DND-41 (cell line): ENCODE measurements around the gene DLGAP4.

Source experiments
- ATAC-seq: fragments of 200-7000 bp; cut with Tn5 transposase; 3 replicates; pipeline ENCODE4 v1.9.1; 2021; ENCODE audit warnings: low read depth; ENCODE audit not compliant: insufficient read depth
- DNase-seq: peaks from one replicate; pipeline ENCODE4 v3.0.0-alpha.2; 2020
- H2AFZ ChIP-seq: 2 replicates; pipeline ENCODE4 v1.6.0; 2012; ENCODE audit warnings: low read depth, low read length
- H3K27ac ChIP-seq: 2 replicates; pipeline ENCODE4 v1.5.1; 2012; ENCODE audit warnings: low read length, inconsistent platforms
- H3K27me3 ChIP-seq: fragments of 200-600 bp; sonication (generic); 2 replicates; pipeline ENCODE4 v1.6.0; 2012; ENCODE audit warnings: low read length, mild to moderate bottlenecking, inconsistent platforms; ENCODE audit not compliant: insufficient read depth, poor library complexity
- H3K36me3 ChIP-seq: 2 replicates; pipeline ENCODE4 v1.5.1; 2012; ENCODE audit warnings: low read length, inconsistent platforms; ENCODE audit not compliant: insufficient read depth
- H3K4me1 ChIP-seq: 2 replicates; pipeline ENCODE4 v1.5.1; 2012; ENCODE audit warnings: mild to moderate bottlenecking, low read length; ENCODE audit not compliant: insufficient read depth
- H3K4me2 ChIP-seq: 2 replicates; pipeline ENCODE4 v1.6.0; 2012; ENCODE audit warnings: mild to moderate bottlenecking, moderate library complexity, low read length, inconsistent platforms; ENCODE audit not compliant: insufficient read depth
- H3K4me3 ChIP-seq, 2 experiments: fragments of 200-600 bp in 1 of 2; shearing (Covaris generic) in 1 of 2; 2 replicates each; pipeline ENCODE4 v1.5.1; 2012 to 2016; ENCODE audit warnings: inconsistent platforms in 2 of 2, low read length in 2 of 2, mild to moderate bottlenecking in 2 of 2, low read depth in 1 of 2, moderate library complexity in 1 of 2
- H3K79me2 ChIP-seq: 2 replicates; pipeline ENCODE4 v1.6.0; 2012; ENCODE audit warnings: low read length, inconsistent platforms; ENCODE audit not compliant: insufficient read depth
- H3K9ac ChIP-seq: 2 replicates; pipeline ENCODE4 v1.6.0; 2012; ENCODE audit warnings: low read depth, mild to moderate bottlenecking, inconsistent platforms, low read length, moderate library complexity
- H3K9me3 ChIP-seq: 2 replicates; pipeline ENCODE4 v1.5.1; 2012; ENCODE audit warnings: low read length, moderate library complexity, mild to moderate bottlenecking, inconsistent platforms; ENCODE audit not compliant: insufficient read depth, severe bottlenecking
- H4K20me1 ChIP-seq: 2 replicates; pipeline ENCODE4 v1.6.0; 2012; ENCODE audit warnings: low read length; ENCODE audit not compliant: insufficient read depth
- CTCF ChIP-seq: IDR thresholded peaks from 2 replicates; pipeline ENCODE4 v1.5.1; 2012; ENCODE audit warnings: borderline replicate concordance, low read length, moderate library complexity, mild to moderate bottlenecking; ENCODE audit not compliant: poor library complexity, severe bottlenecking; ENCODE audit errors: extremely low read depth
- EZH2 ChIP-seq: IDR thresholded peaks from 3 replicates; pipeline ENCODE4 v1.6.1; 2012; ENCODE audit warnings: borderline replicate concordance, low read depth, mild to moderate bottlenecking, moderate library complexity, low read length, inconsistent platforms; ENCODE audit not compliant: severe bottlenecking

The DLGAP4 gene

GRCh38 chr20:36544134-36545018 lies 238.2 kb downstream of the DLGAP4 start:
- Histone ChIP-seq H3K79me2 (no peaks in the 10 kb centered on the region), H3K36me3 (no peaks in the 10 kb centered on the region), H3K4me1 (no peaks in the 10 kb centered on the region), H3K4me3 (no peak overlapping the region), H3K9ac (no peak overlapping the region), H3K9me3 (no peaks in the 10 kb centered on the region), H4K20me1 (peaks cover 6% of the 10 kb centered on the region; the same call in 1 of the 2 replicates), H2AFZ (no peak overlapping the region), H3K4me2 (no peak overlapping the region), H3K27ac (no peak overlapping the region), H3K27me3 (no peaks in the 10 kb centered on the region)
- no peak for TF ChIP-seq CTCF
- TF ChIP-seq EZH2, result no peak
- DNase-seq (no peak), ATAC-seq (no peak)

- Histone ChIP-seq H3K79me2 (no peaks in the 10 kb centered on the region), H3K4me2 (no peak overlapping the region), H3K36me3 (no peaks in the 10 kb centered on the region), H3K9me3 (no peaks in the 10 kb centered on the region), H3K4me1 (no peaks in the 10 kb centered on the region), H2AFZ (no peak overlapping the region), H3K27ac (no peak overlapping the region), H3K4me3 (no peak overlapping the region), H3K27me3 (no peaks in the 10 kb centered on the region), H4K20me1 (peaks cover 6% of the 10 kb centered on the region; the same call in 1 of the 2 replicates), H3K9ac (no peak overlapping the region)
- ATAC-seq (no peak), DNase-seq (no peak)
- TF ChIP-seq EZH2 (no peak), CTCF (no peak)
These were observed 240.1 kb downstream of the DLGAP4 start for GRCh38 chr20:36546111-36546736.

- Histone ChIP-seq H3K4me1 (no peaks in the 10 kb centered on the region), H3K9ac (no peak overlapping the region), H3K27me3 (no peaks in the 10 kb centered on the region), H3K4me3 (no peak overlapping the region), H3K79me2 (no peaks in the 10 kb centered on the region), H3K9me3 (no peaks in the 10 kb centered on the region), H3K27ac (no peak overlapping the region), H4K20me1 (peaks cover 6% of the 10 kb centered on the region; the same call in 1 of the 2 replicates), H3K4me2 (no peak overlapping the region), H2AFZ (no peak overlapping the region), H3K36me3 (no peaks in the 10 kb centered on the region)
- ATAC-seq, result no peak
- no peak for DNase-seq
- TF ChIP-seq CTCF, result no peak
- no peak for TF ChIP-seq EZH2
These were observed 241.3 kb downstream of the DLGAP4 start for GRCh38 chr20:36547186-36548005.
